Hematopoietic multipotent progenitor cell treated with erythropoietin and hydrocortisone succinate and interleukin-3 and kit ligand, for 4 days (in vitro differentiated cells): ENCODE measurements around the gene WDR86.
A peak's percentile ranks its signal among the peaks of the same experiment; 100 is the strongest.

ENCODE experiments used
- DNase-seq: peaks from one replicate; pipeline ENCODE4 v3.0.0-alpha.2; 2015

Gene WDR86

GRCh38 chr7:151406051-151406875 is 3.6 kb downstream of the WDR86 start:
- DNase-seq, result no peak

- DNase-seq, result no peak
Measured at GRCh38 chr7:151405588-151405987, 4.2 kb downstream of the WDR86 start.

GRCh38 chr7:151405056-151405455 is 4.8 kb downstream of the WDR86 start:
- no peak for DNase-seq

GRCh38 chr7:151404216-151405011 is 5.4 kb downstream of the WDR86 start:
- DNase-seq, result no peak

- no peak for DNase-seq
Measured at GRCh38 chr7:151403764-151404163, 6.1 kb downstream of the WDR86 start.

- DNase-seq, result no peak
Measured at GRCh38 chr7:151402029-151402835, 7.6 kb downstream of the WDR86 start.

- no peak for DNase-seq
Measured at GRCh38 chr7:151400626-151401315, 9.1 kb downstream of the WDR86 start.

- DNase-seq, result no peak
Measured at GRCh38 chr7:151399906-151400305, 9.9 kb downstream of the WDR86 start.

- no peak for DNase-seq
Measured at GRCh38 chr7:151399305-151399601, 10.6 kb downstream of the WDR86 start.

- no peak for DNase-seq
Measured at GRCh38 chr7:151398446-151399304, 11.2 kb downstream of the WDR86 start.

GRCh38 chr7:151397026-151397425 is 12.8 kb downstream of the WDR86 start:
- DNase-seq, result no peak

- no peak for DNase-seq
Measured at GRCh38 chr7:151396328-151396970, 13.4 kb downstream of the WDR86 start.

- DNase-seq, result no peak
Measured at GRCh38 chr7:151395036-151395367, 14.8 kb downstream of the WDR86 start.

- DNase-seq, result no peak
Measured at GRCh38 chr7:151394076-151395035, 15.5 kb downstream of the WDR86 start.

GRCh38 chr7:151393031-151393977 is 16.5 kb downstream of the WDR86 start:
- DNase-seq, result peak; percentile 28

GRCh38 chr7:151392426-151392825 is 17.4 kb downstream of the WDR86 start:
- DNase-seq, result no peak

- DNase-seq, result no peak
Measured at GRCh38 chr7:151392002-151392401, 17.8 kb downstream of the WDR86 start.

GRCh38 chr7:151391358-151391730 is 18.5 kb downstream of the WDR86 start:
- no peak for DNase-seq
